Nephron progenitor cell (in vitro differentiated cells): ENCODE results near the gene NPB.

Source experiments
- DNase-seq: peaks from one replicate; pipeline ENCODE4 v3.0.0; 2021
- H3K27ac Mint-ChIP-seq: 2 replicates; pipeline ENCODE4 v1.8.0; 2021; ENCODE audit warnings: mild to moderate bottlenecking, moderate library complexity, mixed read lengths
- H3K27me3 Mint-ChIP-seq: 2 replicates; pipeline ENCODE4 v1.8.0; 2021; ENCODE audit warnings: mild to moderate bottlenecking, low read depth, mixed read lengths; ENCODE audit not compliant: poor library complexity
- H3K36me3 Mint-ChIP-seq: 2 replicates; pipeline ENCODE4 v1.8.0; 2021; ENCODE audit warnings: low read depth, mixed read lengths
- H3K4me1 Mint-ChIP-seq: 2 replicates; pipeline ENCODE4 v1.8.0; 2021; ENCODE audit warnings: mixed read lengths
- H3K4me3 Mint-ChIP-seq: 2 replicates; pipeline ENCODE4 v1.8.0; 2021; ENCODE audit warnings: mild to moderate bottlenecking, moderate library complexity, mixed read lengths
- H3K9me3 Mint-ChIP-seq: 2 replicates; pipeline ENCODE4 v1.8.0; 2021; ENCODE audit warnings: mild to moderate bottlenecking, moderate library complexity, mixed read lengths
- CTCF ChIP-seq: fragments of 200-600 bp; sonication (generic); IDR thresholded peaks from 2 replicates; pipeline ENCODE4 v1.5.0; 2021; ENCODE audit warnings: antibody characterized with exemption

NPB gene

GRCh38 chr17:81948635-81949378, 46.8 kb downstream of the NPB start:
- no peak for DNase-seq
- H3K9me3 Mint-ChIP-seq: no peaks in the 10 kb centered on the region
- TF ChIP-seq CTCF: no peak
- no peak overlapping the region for H3K4me3 Mint-ChIP-seq
- H3K27me3 Mint-ChIP-seq: peaks cover 3% of the 10 kb centered on the region
- no peak overlapping the region for H3K27ac Mint-ChIP-seq
- peaks cover 9% of the 10 kb centered on the region for H3K4me1 Mint-ChIP-seq
- no peaks in the 10 kb centered on the region for H3K36me3 Mint-ChIP-seq

- DNase-seq: no peak
- no peaks in the 10 kb centered on the region for H3K9me3 Mint-ChIP-seq
- H3K27ac Mint-ChIP-seq: no peak overlapping the region
- H3K4me3 Mint-ChIP-seq: no peak overlapping the region
- peaks cover 1% of the 10 kb centered on the region for H3K27me3 Mint-ChIP-seq
- no peak for TF ChIP-seq CTCF
- H3K4me1 Mint-ChIP-seq: no peaks in the 10 kb centered on the region
- H3K36me3 Mint-ChIP-seq: no peaks in the 10 kb centered on the region
These were observed 48.5 kb downstream of the NPB start for GRCh38 chr17:81950501-81950900.

GRCh38 chr17:81951785-81952684, 50.0 kb downstream of the NPB start:
- Mint-ChIP-seq H3K36me3 (no peaks in the 10 kb centered on the region), H3K9me3 (no peaks in the 10 kb centered on the region), H3K27ac (peak overlapping the region; percentile 75), H3K4me1 (peaks cover 5% of the 10 kb centered on the region), H3K27me3 (no peaks in the 10 kb centered on the region), H3K4me3 (no peak overlapping the region)
- DNase-seq: no peak
- no peak for TF ChIP-seq CTCF
